ENCODE results near the gene PRKCE.

PRKCE gene

GRCh38 chr2:45729753-45730512 lies 78.5 kb downstream of the PRKCE start:
- TF ChIP-seq GATA3 (IDR thresholded peaks at IDR 0.05; ENCODE audit: low read depth, low read length) (no peak), GATA2 (IDR thresholded peaks at IDR 0.05; ENCODE audit: low read depth, low read length) (no peak)

GRCh38 chr2:45731141-45731540 lies 79.7 kb downstream of the PRKCE start:
- TF ChIP-seq GATA3 (IDR thresholded peaks at IDR 0.05; ENCODE audit: low read depth, low read length) (no peak), GATA2 (IDR thresholded peaks at IDR 0.05; ENCODE audit: low read depth, low read length) (no peak)

GRCh38 chr2:45732436-45732835 lies 81.0 kb downstream of the PRKCE start:
- TF ChIP-seq GATA2 (IDR thresholded peaks at IDR 0.05; ENCODE audit: low read depth, low read length), result no peak
- TF ChIP-seq GATA3 (IDR thresholded peaks at IDR 0.05; ENCODE audit: low read depth, low read length), result no peak

GRCh38 chr2:45732946-45733345 lies 81.5 kb downstream of the PRKCE start:
- TF ChIP-seq GATA2 (IDR thresholded peaks at IDR 0.05; ENCODE audit: low read depth, low read length) (no peak), GATA3 (IDR thresholded peaks at IDR 0.05; ENCODE audit: low read depth, low read length) (no peak)

- no peak for TF ChIP-seq GATA2 (IDR thresholded peaks at IDR 0.05; ENCODE audit: low read depth, low read length)
- TF ChIP-seq GATA3 (IDR thresholded peaks at IDR 0.05; ENCODE audit: low read depth, low read length), result no peak
Measured at GRCh38 chr2:45734336-45734735, 82.9 kb downstream of the PRKCE start.

- TF ChIP-seq GATA3 (IDR thresholded peaks at IDR 0.05; ENCODE audit: low read depth, low read length) (no peak), GATA2 (IDR thresholded peaks at IDR 0.05; ENCODE audit: low read depth, low read length) (no peak)
Measured at GRCh38 chr2:45734952-45735351, 83.5 kb downstream of the PRKCE start.

GRCh38 chr2:45736757-45737704 lies 85.6 kb downstream of the PRKCE start:
- TF ChIP-seq GATA3 (IDR thresholded peaks at IDR 0.05; ENCODE audit: low read depth, low read length) (no peak), GATA2 (IDR thresholded peaks at IDR 0.05; ENCODE audit: low read depth, low read length) (no peak)

- TF ChIP-seq GATA2 (IDR thresholded peaks at IDR 0.05; ENCODE audit: low read depth, low read length), result no peak
Measured at GRCh38 chr2:45739796-45740485, 88.5 kb downstream of the PRKCE start.

GRCh38 chr2:45741161-45741850 lies 89.8 kb downstream of the PRKCE start:
- no peak for TF ChIP-seq GATA3 (IDR thresholded peaks at IDR 0.05; ENCODE audit: low read depth, low read length)
- TF ChIP-seq GATA2 (IDR thresholded peaks at IDR 0.05; ENCODE audit: low read depth, low read length), result no peak

GRCh38 chr2:45743531-45744396 lies 92.3 kb downstream of the PRKCE start:
- TF ChIP-seq GATA2 (IDR thresholded peaks at IDR 0.05; ENCODE audit: low read depth, low read length) (peak; percentile 18; the same call in 1 of the 2 replicates), GATA3 (IDR thresholded peaks at IDR 0.05; ENCODE audit: low read depth, low read length) (no peak)

- TF ChIP-seq GATA3 (IDR thresholded peaks at IDR 0.05; ENCODE audit: low read depth, low read length) (no peak), GATA2 (IDR thresholded peaks at IDR 0.05; ENCODE audit: low read depth, low read length) (no peak)
Measured at GRCh38 chr2:45745231-45745630, 93.8 kb downstream of the PRKCE start.

GRCh38 chr2:45746888-45747287 lies 95.4 kb downstream of the PRKCE start:
- TF ChIP-seq GATA2 (IDR thresholded peaks at IDR 0.05; ENCODE audit: low read depth, low read length) (no peak), GATA3 (IDR thresholded peaks at IDR 0.05; ENCODE audit: low read depth, low read length) (no peak)

- no peak for TF ChIP-seq GATA2 (IDR thresholded peaks at IDR 0.05; ENCODE audit: low read depth, low read length)
- no peak for TF ChIP-seq GATA3 (IDR thresholded peaks at IDR 0.05; ENCODE audit: low read depth, low read length)
Measured at GRCh38 chr2:45747363-45747762, 95.9 kb downstream of the PRKCE start.
